GM11168 (cell line): ENCODE data around the gene ADCY7.
"Not testable (repeated sequence)": the region's sequence is repeated elsewhere in the genome, so short reads cannot be mapped to it uniquely, and the experiment has no call there.

Experiments
- in situ Hi-C: fragments of 300-500 bp; cut with MboI; formaldehyde crosslinking; loops from one replicate; pipeline ENCODE4 v1.12.0; 2022; ENCODE audit warnings: low sequenced_read_pairs; ENCODE audit not compliant: unreplicated experiment

The ADCY7 gene

GRCh38 chr16:50329446-50330189 is 63.3 kb downstream of the ADCY7 start:
- in situ Hi-C loops: no loop called here

DNA sequence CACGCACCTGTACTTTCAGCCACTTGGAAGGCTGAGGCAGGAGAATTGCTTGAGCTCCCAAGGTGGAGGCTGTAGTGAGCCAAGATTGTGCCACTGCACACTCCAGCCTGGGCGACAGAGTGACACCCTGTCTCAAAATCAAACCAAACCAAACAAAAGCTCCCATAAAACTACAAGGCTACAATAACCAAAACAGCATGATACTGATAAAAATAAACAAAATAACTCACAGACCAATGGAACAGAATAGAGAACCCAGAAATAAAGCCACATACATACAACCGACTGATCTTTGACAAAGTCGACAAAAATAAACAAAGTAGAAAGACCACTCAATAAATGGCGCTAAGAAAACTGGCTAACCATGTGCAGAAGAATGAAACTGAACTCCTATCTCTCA is 65.2 kb downstream of the ADCY7 start:
- in situ Hi-C loops: no loop called here

GRCh38 chr16:50332599-50332998 is 66.2 kb downstream of the ADCY7 start:
- in situ Hi-C loops: no loop called here

GRCh38 chr16:50334106-50334975 is 68.0 kb downstream of the ADCY7 start:
- in situ Hi-C loops: no loop called here

GRCh38 chr16:50335196-50335958 is 69.0 kb downstream of the ADCY7 start:
- in situ Hi-C loops: no loop called here

GRCh38 chr16:50336884-50337283 is 70.5 kb downstream of the ADCY7 start:
- in situ Hi-C loops: no loop called here

DNA sequence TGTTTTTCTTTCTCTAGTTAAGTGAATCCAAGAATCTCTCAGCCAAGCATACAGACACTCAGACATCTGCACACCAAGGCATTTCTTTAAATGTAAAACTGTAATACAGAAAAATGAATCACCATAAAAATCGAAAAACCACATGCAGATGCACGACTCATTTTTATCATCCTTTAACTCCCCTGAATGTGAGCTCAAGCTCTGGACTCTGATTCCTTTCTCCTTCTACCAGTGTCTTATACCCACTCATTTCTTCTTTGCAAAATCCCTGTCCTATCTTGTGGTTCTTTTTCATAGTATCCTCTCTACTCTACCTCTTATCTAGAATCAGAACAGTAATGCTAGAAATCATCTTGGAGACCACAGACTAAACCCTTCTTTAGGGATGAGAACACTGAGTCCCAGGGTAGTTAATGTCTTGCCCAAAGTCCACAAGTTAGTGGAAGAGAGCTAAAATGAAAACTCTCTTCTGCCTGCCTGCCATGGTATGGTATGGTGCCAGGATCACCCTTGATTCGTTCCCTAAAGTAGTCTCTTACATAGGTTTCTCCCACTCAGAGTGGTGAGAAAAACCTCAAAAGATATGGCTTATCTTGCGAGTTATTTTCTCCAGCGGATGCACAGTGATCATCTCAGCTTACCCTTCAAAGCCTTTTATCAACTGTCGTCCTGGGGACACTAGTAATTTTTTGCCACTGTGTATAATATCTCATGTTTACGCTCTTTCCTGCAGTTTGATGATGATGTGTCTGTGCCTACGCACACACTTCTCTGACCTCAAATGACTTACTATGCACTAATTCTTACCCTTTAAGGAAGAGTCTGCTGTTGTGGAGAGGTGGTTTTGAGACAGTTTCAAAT is 72.2 kb downstream of the ADCY7 start:
- in situ Hi-C loops: no loop called here

- in situ Hi-C loops: no loop called here
These were observed 74.2 kb downstream of the ADCY7 start for GRCh38 chr16:50340578-50340977.

DNA sequence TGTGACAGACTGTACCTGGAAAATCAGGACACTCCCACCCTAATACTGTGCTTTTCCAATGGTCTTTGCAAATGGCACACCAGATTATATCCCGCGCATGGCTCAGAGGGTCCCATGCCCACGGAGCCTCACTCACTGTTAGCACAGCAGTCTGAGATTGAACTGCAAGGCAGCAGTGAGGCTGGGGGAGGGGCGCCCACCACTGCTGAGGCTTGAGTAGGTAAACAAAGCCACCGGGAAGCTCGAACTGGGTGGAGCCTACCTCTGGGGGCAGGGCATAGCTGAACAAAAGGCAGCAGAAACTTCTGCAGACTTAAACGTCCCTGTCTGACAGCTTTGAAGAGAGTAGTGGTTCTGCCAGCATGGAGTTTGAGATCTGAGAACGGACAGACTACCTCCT is 77.2 kb downstream of the ADCY7 start:
- in situ Hi-C loops: not testable (repeated sequence)

GRCh38 chr16:50345210-50345609 is 78.9 kb downstream of the ADCY7 start:
- in situ Hi-C loops: not testable (repeated sequence)

GRCh38 chr16:50351116-50351515 is 84.8 kb downstream of the ADCY7 start:
- in situ Hi-C loops: loop anchor here (10.0 kb wide), 1 partner anchor 116 kb away; no protein-coding TSS in a partner anchor

DNA sequence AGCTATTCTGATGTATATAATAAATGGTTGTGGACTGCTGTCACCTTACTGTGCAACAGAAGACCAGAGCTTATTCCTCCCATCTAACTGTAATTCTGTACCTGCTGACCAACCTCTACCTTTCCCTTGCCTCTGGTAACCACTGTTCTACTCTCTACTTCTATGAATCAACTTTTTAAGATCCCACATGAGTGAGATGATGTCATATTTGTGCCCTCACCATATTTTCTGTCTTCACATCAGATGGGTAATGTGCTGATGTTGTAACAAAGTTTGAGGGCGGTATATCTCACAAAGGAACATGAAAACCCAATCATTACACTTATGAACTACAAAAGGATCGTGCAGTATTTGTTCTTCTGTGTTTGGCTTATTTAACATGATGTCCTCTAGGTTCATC is 85.6 kb downstream of the ADCY7 start:
- in situ Hi-C loops: loop anchor here (10.0 kb wide), 1 partner anchor 117 kb away; no protein-coding TSS in a partner anchor

- in situ Hi-C loops: loop anchor here (10.0 kb wide), 1 partner anchor 119 kb away; no protein-coding TSS in a partner anchor
These were observed 87.7 kb downstream of the ADCY7 start for GRCh38 chr16:50354082-50354481.

- in situ Hi-C loops: loop anchor here (10.0 kb wide), 1 partner anchor 120 kb away; no protein-coding TSS in a partner anchor
These were observed 88.5 kb downstream of the ADCY7 start for GRCh38 chr16:50354629-50355456.

DNA sequence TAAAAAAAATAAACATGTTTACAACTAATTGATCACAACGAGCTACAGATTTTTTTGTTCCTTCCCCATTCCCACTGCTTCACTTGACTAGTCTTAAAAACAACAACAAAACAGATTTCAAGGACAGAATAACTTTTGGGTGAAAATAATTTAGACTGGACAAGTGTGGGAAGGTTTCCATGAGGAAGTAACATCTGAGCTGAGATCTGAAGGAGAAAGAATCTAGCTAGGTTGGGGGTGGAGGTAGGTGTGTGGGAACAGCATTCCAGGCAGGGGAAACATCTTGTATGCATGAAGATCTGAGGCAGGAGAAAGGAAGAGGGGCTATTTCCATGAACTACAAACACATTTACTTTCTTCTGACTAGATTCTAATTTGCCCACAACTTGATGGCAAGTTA is 93.3 kb downstream of the ADCY7 start:
- in situ Hi-C loops: loop anchor here (10.0 kb wide), 1 partner anchor 125 kb away; no protein-coding TSS in a partner anchor

DNA sequence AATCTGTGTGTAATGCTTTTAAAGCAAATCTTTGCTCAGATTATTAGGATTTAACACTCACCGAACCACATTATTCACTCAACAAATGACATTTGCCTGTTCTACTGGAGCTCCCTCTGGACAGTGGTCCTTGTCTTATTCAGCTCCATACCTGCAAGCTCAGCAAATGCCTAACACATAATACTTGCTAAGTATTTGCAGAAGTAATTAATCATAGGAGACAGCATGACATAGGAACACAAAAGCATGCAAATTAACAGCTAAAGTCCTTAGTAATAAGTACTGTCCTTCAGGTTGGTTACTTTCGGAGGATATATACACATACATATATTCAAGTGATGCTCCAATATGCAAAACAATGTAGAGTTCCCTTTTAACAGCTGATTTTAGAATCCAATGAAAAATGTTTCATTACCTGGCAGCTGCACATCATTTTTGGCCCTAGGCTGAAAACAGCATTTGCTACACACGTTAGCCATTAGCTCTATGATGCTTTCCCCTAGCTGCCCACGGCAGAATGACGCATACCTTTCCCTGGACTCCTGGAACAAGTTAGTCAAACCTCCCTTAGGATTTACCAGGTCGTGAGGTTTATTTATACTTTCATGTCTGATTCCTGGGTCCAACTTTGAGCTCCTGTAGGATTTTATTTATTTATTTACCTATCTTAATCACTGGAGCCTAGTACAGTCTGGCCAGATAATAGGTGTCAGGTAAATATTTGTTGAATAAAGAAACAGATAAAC is 93.9 kb downstream of the ADCY7 start:
- in situ Hi-C loops: no loop called here

DNA sequence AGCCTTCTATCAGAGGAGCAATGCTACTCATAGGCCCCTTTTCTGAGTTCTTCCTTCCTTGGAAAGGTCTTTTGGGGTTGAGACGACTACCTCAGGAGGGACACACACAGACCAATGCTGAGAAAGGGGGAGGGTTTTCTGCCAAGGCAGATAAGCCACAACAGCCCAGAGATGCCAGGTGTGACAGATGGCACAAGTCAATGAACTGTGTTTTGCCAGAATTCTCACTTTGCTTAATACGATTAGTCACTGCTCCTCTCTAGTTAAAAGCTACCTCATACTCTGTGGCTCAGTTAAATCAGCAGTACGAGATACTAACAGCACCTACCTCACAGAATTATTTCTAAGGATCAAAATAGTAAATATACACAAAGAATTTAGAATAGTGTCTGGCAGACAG is 94.4 kb downstream of the ADCY7 start:
- in situ Hi-C loops: no loop called here

- in situ Hi-C loops: no loop called here
These were observed 97.3 kb downstream of the ADCY7 start for GRCh38 chr16:50363656-50364055.
